GM18505 (cell line): ENCODE results near the gene PDXDC1.
"Not testable (repeated sequence)": the region's sequence is repeated elsewhere in the genome, so short reads cannot be mapped to it uniquely, and the experiment has no call there.

Experiments
- ATAC-seq: cut with Tn5 transposase; IDR thresholded peaks from one replicate; pipeline ENCODE4 v1.9.1; 2021; ENCODE audit not compliant: unreplicated experiment
- POLR2A ChIP-seq: IDR thresholded peaks from 4 replicates; pipeline ENCODE4 v1.6.1; 2011; ENCODE audit warnings: borderline replicate concordance; ENCODE audit not compliant: insufficient read depth, insufficient read length; ENCODE audit errors: extremely low read depth

PDXDC1 gene

DNA sequence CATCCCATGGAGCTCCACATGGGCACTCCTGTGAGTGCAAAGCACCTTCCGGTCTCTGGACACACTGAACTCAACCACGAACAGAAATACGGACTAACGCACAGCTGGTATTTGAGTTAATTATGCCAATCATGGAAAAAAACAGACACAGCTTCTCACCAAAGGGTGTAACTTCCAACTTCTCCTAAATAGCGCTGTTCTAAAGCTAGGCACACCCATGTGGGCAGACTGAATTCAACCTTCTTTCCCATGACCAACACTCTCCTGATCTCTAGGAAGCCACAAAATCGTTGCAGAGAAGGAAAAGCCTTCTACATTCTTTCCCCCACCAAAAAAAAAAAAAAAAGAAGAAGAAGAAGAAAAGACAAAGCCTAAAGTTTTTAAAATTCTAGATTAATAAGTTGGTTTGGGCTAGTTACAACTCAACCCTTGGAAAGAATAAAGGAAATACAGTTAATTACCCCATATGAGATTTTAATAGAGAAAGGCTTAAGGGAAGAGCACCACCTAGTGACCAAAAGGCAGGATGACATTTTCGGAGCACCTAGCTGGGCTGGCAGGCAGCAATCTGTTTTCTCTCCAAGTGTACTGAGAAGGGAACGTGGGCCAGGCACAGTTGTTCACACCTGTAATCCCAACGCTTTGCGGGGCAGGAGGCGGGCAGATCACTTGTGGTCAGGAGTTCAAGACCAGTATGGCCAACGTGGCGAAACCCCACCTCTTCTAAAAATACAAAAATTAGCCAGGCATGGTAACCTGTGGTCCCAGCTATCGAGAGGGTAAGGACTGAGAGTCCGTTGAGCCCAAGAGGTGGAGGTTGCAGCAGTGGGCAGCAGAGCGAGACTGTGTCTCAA lies 97.3 kb downstream of the PDXDC1 start:
- ATAC-seq = not testable (repeated sequence)

DNA sequence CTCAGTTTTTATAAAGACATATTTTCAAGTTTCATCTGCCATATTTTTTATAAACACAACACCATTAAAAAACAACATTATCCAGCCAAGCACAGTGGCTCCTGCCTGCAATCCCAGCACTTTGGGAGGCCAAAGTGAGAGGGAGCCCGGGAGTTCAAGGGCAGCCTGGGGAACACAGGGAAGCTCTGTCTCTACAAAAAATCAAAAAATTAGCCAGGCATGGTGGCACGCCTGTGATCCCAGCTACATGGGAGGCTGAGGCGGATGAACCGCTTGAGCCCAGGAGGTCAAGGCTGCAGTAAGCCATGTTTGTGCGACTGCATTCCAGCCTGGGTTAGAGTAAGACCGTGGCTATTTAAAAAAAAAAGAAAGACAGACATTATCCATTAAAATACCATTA lies 98.3 kb downstream of the PDXDC1 start:
- TF ChIP-seq POLR2A = no peak
- no peak for ATAC-seq

DNA sequence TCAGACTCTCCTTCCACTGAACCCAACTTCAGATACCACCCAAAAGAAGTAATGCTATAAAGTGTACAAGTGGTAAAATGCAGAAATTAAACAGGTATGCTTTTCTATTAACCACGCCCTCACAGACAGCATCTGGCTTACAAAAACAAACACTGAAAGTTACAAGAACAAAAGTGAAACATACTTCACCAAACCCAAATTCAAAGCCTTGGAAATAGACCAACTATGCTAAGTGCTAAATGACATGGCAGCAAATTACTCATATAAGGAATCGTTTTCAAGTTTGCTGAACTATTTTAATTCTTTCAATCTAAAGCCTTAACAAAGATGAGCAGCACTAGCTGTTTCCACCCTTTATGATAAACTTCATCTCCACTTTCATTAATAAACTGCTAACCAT lies 101.3 kb downstream of the PDXDC1 start:
- ATAC-seq = not testable (repeated sequence)

DNA sequence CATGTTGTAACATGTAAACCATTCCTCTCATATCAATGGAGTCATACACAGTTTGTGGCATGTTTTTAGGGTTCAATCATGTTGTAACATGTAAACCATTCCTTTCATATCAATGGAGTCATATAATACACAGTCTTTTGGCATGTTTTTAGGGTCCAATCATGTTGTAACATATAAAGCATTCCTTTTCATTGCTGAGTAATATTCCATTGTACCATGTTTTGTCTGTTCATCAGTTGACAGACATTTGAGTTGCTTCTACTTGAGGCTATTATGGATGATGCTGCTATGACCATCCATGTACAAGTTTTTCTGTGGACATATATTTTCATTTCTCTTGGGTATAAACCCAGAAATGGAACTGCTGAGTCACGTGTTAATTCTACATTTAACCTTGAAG lies 106.1 kb downstream of the PDXDC1 start:
- ATAC-seq = not testable (repeated sequence)

DNA sequence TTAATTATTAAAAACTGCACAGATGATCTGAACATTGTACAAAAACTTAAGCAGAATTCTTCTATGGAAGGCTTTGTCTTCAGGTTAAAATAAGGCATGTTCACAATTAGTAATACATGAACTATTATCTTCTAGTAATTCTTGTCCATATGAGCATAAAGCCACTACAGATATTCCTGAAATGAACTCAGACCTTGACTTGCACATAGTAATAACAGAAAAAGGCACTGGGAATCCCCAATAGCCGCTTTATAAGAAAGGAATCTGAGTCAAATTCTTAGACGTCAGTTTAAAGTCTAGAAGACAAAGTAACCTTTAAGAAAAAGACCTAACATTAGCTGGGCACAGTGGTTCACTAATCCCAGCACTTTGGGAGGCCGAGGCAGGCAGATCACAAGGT lies 108.0 kb downstream of the PDXDC1 start:
- not testable (repeated sequence) for ATAC-seq

DNA sequence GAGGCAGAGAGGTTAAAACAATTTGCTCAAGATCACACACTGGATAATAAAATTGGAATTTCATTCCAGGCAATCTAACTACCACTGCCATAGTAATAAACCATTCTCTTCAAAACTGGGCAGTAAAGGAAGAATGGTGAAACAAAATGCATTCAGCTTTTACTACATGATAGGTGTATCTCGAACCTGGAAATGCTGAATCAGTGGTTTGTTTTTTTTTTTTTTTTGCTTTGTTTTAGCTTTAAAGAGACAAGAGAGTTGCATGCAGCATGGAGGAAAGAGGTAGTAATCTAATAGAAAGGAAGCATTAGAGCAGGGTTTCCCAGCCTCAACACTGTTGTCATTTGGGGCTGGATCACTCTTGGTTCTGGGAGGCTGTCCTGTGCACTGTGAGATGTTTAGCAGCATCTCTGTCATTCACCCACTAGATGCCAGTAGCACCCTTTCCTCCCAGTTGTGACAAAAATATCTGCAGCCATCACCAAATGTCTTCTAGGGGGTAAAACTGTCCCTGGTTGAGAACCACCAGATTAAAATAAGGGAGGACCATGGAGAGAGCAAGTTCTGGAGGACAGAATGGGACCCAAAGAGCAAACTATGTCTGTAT lies 115.9 kb downstream of the PDXDC1 start:
- ATAC-seq = not testable (repeated sequence)

DNA sequence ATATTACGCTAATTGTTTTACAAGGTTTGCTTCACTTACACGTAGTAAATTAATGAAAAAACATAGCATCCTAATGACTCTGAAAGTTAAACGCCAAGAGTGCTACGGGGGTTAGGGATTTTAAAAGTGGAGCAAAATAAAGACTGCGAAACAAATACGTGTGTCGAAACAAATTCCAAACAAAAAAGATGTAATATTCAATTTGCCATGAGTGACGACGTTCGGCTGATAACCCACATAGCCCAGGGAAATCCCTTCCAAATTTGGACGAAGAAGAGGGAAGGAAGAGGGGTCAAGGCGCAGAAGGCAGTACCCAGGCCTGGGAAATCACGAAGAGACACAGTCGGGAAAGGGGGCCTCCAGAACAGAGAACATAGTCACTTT lies 118.7 kb downstream of the PDXDC1 start:
- not testable (repeated sequence) for ATAC-seq

DNA sequence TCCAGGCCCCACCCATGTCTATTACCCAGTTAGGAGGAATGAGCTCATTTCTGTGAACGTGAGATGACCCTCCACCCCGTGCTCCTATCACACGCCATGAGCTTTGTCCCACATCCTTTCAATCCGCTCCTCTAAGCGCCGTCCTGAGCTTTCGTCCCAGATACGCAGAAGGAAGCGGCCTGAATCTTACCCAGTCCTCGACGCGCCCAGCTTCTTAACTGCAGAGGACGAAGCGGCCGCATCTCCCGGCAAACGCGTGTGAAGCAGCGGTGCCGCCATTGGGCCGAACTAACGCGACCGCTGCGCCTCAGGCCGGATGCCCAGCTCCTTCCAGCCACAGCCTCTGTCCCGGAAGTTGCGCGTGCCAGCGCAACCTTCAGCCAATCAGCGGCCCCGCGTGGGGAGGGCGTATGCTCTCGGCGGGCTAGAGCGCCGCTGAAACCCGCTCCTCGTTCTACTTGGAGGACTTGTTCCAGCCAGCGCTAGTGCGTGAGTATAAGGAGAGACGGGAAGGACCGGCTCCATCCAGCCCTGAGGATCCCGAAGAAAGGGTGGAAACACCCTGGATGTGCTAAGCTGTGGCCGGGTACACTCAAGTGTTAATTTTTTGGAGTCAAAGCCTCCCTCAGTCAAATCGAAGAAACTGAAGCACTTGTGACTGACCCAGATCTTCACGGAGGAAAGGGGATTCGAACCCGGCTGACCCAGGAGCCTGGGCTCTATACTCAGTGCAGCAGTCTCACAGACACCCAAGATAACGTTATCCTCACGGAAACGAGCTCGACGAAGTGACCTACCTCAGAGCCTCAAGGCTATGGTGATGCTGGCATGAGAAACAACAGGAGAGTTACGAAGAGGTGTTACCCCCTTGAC lies 119.4 kb downstream of the PDXDC1 start, which contains the start of gene RRN3:
Gene RRN3, minus strand, starts transcription at position 318 of the 873 bp plus-strand sequence. Its CDS starts 39 bp downstream, at position 279.
- peak; percentile 92 for TF ChIP-seq POLR2A
- peak; percentile 96 for ATAC-seq

DNA sequence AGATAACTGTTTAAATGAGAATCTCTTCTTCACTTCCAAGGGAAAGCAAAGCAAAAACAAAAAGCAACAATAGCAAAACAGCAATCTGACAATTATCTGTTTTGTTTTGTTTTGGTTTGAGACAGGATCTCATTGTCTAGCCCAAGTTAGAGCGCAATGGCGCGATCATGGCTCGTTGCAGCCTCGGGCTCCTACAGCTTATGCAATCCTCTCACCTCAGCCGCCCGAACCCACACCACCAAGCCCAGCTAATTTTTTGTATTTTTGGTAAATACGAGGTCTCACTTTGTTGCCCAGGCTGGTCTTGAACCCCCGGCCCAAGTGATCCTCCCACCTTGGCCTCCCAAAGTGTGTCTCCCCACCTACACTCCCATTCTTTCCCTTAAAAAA lies 121.8 kb downstream of the PDXDC1 start:
- ATAC-seq = not testable (repeated sequence)

DNA sequence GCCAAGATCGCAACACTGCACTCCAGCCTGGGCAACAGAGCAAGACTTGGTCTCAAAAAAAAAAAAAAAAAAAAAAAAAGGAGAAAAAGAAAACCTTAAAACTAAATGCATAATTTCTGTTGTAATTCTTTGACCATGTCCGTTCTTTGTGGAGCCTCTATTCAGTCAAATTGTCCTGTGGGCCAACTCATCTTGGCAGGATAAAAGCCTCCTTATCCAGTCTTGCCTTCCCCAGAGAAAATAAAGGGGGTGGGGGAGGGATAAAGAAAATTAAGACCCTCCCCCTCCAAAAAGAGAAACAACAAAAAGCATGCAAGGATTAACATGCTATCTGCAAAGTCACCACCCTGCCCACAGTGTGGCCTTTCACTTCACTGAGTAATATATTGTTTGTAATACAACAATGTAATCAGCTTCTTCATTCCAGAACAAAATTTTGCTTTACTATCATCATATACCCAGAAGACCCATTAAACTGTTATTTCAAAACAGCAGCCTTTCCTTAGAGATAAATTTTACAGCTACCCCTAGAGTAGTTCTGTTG lies 124.6 kb downstream of the PDXDC1 start:
- not testable (repeated sequence) for ATAC-seq

DNA sequence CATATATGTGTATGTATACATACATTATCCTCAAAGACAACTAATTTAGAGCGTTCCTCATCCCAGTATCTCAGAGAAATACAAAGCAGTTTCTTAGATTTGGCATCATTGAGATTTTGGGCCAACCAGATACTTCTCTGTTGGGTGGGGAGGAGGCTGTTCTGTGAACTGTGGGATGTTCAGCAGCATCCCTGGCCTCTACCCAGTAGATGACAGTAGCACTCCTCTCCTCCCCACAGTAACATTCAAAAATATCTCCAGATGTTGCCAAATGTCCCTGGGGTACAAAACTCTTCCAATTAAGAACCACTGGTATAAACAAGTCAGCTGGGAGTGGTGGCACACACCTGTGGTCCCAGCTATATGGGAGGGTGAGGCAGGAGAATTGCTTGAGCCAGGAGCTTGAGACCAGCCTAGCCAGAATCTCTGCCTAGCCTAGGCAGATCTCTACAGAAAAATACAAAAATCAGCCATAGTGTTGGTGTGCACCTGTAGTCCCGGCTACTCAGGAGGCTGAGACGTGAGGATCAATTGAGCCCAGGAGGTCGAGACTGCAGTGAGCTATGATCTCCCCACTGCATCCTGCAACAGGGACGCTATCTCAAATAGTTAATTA lies 125.7 kb downstream of the PDXDC1 start:
- not testable (repeated sequence) for ATAC-seq

DNA sequence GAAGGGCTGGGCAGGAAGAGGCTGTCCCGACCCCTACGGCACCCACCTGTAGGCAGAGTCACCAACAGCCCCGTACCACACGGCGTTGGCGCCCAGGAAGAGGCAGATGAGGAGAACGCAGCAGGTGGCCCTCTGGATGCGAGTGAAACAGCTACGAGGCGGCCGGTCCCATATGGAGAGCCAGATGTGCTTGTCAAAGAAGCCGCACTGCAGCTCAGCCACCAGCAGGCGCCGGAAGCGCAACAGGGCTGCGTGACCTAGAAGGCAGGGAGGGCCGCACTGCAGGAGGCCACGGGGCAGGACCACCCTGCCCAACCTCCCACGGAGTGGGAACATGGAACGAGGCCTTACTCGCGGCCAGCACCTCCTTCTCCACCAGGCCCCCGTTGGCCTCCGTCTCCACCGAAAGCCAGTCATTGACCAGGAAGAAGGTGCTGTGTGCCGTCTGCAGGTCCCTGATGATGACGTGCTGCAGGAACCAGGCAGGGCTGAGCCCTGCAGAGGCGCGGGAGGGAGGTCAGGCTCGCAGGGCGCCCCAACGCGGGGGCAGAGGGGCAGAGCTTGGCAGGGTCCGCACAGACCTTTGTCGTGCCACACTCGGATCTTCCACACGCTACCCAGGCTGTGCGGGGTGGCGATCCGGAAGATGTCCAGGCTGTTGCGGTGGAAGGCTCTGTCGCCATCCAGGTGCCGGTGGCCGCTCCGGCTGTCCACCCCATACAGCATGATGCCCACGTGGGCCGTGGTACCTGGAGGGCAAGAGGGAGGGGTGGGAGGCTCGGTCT lies 153.0 kb downstream of the PDXDC1 start:
- not testable (repeated sequence) for ATAC-seq

DNA sequence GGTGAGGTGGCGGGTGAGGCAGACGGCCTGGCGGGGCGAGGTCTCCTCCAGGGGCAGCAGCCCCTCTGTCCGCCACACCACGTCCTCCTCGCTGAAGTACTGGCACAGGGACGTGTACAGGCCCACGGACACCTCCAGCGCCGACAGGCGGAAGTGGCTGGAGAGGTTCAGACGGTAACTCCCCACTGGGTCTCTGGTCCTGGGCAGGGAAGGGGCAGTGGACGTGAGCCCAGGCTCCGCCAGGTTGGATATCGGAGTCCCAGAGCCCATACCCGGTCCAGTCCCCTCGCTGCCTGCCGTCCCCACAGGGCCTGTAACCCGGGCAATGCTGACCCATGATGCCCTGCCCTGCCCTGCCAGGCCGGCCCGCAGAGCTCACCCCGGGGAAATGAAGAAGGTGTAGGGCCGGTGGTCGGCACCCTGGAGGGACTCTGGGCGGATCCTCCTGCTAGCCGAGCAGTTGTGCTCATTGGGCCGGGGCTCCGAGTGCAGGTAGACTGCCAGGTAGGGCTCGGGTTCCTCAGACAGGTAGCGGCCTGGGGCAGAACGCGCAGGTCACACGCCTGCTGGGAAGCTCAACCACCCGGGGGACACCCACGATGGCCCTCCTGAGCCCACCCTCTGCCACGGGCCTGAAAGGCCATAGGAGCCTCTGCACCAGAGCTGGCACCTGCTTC lies 155.6 kb downstream of the PDXDC1 start:
- not testable (repeated sequence) for ATAC-seq

DNA sequence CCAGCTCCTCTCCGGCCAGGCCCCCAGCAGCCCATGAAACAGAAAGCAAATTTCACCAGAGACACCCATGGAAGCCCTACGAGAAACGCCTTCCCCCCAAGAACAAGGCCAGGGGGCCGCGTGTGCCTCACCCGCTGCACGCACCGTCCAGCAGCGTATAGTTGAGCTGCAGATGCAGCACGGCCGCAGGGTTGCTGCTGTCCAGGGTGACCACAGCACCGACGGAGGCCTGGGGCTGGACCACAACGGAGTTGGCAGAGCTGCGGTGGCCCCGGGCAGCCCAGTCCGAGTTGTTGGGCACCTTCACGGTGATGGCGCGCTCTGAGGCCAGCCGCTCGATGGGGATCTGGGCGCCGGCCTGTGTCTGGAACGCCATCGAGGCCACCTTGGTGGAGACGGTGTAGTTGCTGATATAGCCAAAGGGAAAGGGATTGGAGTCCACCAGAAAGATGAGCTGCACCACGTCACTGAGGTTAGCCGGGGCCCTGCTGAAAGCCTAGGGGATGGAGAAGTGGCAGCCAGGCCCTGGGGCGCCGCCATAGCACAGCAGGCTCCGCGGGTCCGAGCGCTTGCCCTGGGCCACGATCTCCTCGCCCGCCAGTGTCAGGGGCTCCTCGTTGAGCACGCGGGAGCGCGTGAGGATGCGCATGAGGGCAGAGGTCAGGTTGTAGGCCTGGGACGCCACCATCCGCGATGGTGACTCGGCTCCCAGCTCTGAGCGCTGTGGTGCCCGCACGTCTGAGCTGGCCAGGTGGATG lies 156.3 kb downstream of the PDXDC1 start:
- ATAC-seq = not testable (repeated sequence)

DNA sequence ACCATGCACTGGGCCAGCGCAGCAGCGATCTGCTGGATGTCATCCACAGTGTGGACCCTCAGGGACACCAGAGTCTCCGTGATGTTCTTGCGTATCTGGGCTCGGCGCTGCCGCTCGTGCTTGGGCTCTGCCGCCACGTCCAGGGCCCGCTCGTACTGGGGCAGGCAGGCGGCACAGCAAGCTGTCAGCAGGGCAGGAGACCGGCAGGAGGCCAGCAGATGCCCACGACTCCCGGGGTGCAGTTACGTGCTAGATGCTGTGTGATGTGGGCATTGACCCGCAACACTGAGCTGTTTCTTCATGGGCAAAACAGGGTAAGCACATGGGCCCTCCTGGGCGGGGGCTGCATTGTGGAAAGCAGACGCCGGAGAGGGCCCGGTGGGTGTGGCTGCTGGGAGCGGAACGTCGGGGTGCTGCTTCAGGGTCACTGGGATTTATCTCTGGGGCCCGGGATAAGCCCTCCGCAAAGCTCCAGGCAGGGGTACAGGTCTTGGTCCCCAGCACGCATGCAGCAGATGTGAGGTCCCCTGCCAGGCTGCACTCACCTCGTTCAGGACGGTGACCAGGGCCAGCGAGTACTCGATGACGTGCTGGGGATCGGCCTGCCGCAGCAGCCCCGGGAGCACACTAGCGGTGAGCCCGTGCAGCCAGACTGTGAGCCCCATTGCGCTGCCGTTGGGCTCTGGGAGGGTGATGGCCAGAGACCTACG lies 158.0 kb downstream of the PDXDC1 start:
- not testable (repeated sequence) for ATAC-seq

DNA sequence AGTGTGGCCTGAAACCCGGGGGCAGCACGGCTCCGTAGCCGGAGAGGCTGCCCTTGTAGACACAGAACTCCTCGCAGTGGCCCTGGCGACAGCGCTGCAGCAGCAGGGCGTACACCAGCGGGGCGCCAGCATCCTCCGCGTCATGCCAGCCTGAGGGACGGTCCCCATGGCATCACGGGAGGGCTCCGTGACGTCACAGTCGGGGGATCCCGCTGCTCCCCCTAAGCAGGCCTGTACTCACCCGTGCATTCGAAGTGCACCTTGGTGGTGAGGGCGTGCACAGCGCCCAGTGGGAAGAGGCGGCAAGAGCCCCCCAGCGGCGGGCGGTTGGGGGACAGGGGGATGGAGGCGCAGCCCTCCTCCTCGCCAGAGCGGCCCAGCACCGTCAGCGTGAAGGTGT lies 158.7 kb downstream of the PDXDC1 start:
- not testable (repeated sequence) for ATAC-seq
